BLaER1 (cell line): Measurements from ENCODE around the gene MEG3.
A peak's percentile ranks its signal among the peaks of the same experiment; 100 is the strongest.
"Not testable (repeated sequence)": the region's sequence is repeated elsewhere in the genome, so short reads cannot be mapped to it uniquely, and the experiment has no call there.

Source experiments
- H3K27ac ChIP-seq: shearing (Covaris generic); formaldehyde crosslinking; 2 replicates; pipeline ENCODE4 v1.8.1; 2022
- H3K27me3 ChIP-seq: shearing (Covaris generic); formaldehyde crosslinking; 2 replicates; pipeline ENCODE4 v1.8.1; 2022
- H3K36me3 ChIP-seq: shearing (Covaris generic); formaldehyde crosslinking; 2 replicates; pipeline ENCODE4 v1.8.1; 2022
- H3K4me1 ChIP-seq: shearing (Covaris generic); formaldehyde crosslinking; 2 replicates; pipeline ENCODE4 v1.8.1; 2022
- H3K4me2 ChIP-seq: shearing (Covaris generic); formaldehyde crosslinking; 2 replicates; pipeline ENCODE4 v1.8.1; 2022
- H3K4me3 ChIP-seq: shearing (Covaris generic); formaldehyde crosslinking; 2 replicates; pipeline ENCODE4 v1.8.1; 2022
- H3K9ac ChIP-seq: shearing (Covaris generic); formaldehyde crosslinking; 2 replicates; pipeline ENCODE4 v1.8.1; 2022
- H3K9me3 ChIP-seq: shearing (Covaris generic); formaldehyde crosslinking; 2 replicates; pipeline ENCODE4 v1.8.1; 2022
- H4K20me1 ChIP-seq: shearing (Covaris generic); formaldehyde crosslinking; 2 replicates; pipeline ENCODE4 v1.8.1; 2022
- Cebpa-rat ChIP-seq: shearing (Covaris generic); IDR thresholded peaks from 2 replicates; pipeline ENCODE4 v1.8.1; 2022

The MEG3 gene

GRCh38 chr14:100813291-100813690 is 12.6 kb upstream of the MEG3 start:
- no peak overlapping the region for H3K27ac ChIP-seq
- TF ChIP-seq Cebpa-rat = no peak
- peaks cover 58% of the 10 kb centered on the region for H3K9me3 ChIP-seq
- no peak overlapping the region for H3K9ac ChIP-seq
- H3K27me3 ChIP-seq = no peaks in the 10 kb centered on the region
- no peaks in the 10 kb centered on the region for H4K20me1 ChIP-seq
- H3K4me1 ChIP-seq = peaks cover 25% of the 10 kb centered on the region
- H3K36me3 ChIP-seq = no peaks in the 10 kb centered on the region
- no peak overlapping the region for H3K4me3 ChIP-seq
- H3K4me2 ChIP-seq = no peak overlapping the region

GRCh38 chr14:100815478-100816285 is 10.2 kb upstream of the MEG3 start:
- Histone ChIP-seq H3K27ac (peak overlapping the region; percentile 44; the same call in 1 of the 2 replicates), H3K4me2 (peak overlapping the region; percentile 65), H3K9ac (no peak overlapping the region; the same call in 1 of the 2 replicates)

GRCh38 chr14:100816286-100816949 is 9.5 kb upstream of the MEG3 start:
- Histone ChIP-seq H3K9ac (no peak overlapping the region; the same call in 1 of the 2 replicates), H3K4me3 (no peak overlapping the region), H3K27me3 (no peaks in the 10 kb centered on the region), H3K4me2 (peak overlapping the region; percentile 65), H3K27ac (no peak overlapping the region), H3K4me1 (peaks cover 28% of the 10 kb centered on the region), H3K36me3 (no peaks in the 10 kb centered on the region), H3K9me3 (peaks cover 26% of the 10 kb centered on the region), H4K20me1 (no peaks in the 10 kb centered on the region)
- no peak for TF ChIP-seq Cebpa-rat

More at GRCh38 chr14:100815478-100816285, 10.2 kb upstream of the MEG3 start:
- peaks cover 28% of the 10 kb centered on the region for H3K4me1 ChIP-seq
- no peaks in the 10 kb centered on the region for H3K36me3 ChIP-seq
- peaks cover 34% of the 10 kb centered on the region for H3K9me3 ChIP-seq
- no peak for TF ChIP-seq Cebpa-rat
- H4K20me1 ChIP-seq = no peaks in the 10 kb centered on the region
- no peak overlapping the region for H3K4me3 ChIP-seq
- no peaks in the 10 kb centered on the region for H3K27me3 ChIP-seq

GRCh38 chr14:100816950-100817901 is 8.7 kb upstream of the MEG3 start:
- Histone ChIP-seq H3K27ac (no peak overlapping the region), H3K9me3 (peaks cover 18% of the 10 kb centered on the region), H3K36me3 (no peaks in the 10 kb centered on the region), H3K27me3 (no peaks in the 10 kb centered on the region), H3K9ac (no peak overlapping the region), H4K20me1 (no peaks in the 10 kb centered on the region), H3K4me1 (peaks cover 30% of the 10 kb centered on the region), H3K4me2 (no peak overlapping the region), H3K4me3 (no peak overlapping the region)
- TF ChIP-seq Cebpa-rat = no peak

GRCh38 chr14:100818221-100818699 is 7.7 kb upstream of the MEG3 start:
- H3K27ac ChIP-seq = no peak overlapping the region
- TF ChIP-seq Cebpa-rat = no peak
- no peaks in the 10 kb centered on the region for H3K27me3 ChIP-seq
- no peak overlapping the region for H3K4me2 ChIP-seq
- no peaks in the 10 kb centered on the region for H4K20me1 ChIP-seq
- H3K4me3 ChIP-seq = no peak overlapping the region
- H3K9me3 ChIP-seq = peaks cover 9% of the 10 kb centered on the region
- H3K9ac ChIP-seq = no peak overlapping the region
- no peaks in the 10 kb centered on the region for H3K36me3 ChIP-seq
- peaks cover 39% of the 10 kb centered on the region for H3K4me1 ChIP-seq

- not testable (repeated sequence) for H3K4me3 ChIP-seq, H4K20me1 ChIP-seq, H3K4me2 ChIP-seq, H3K27me3 ChIP-seq, H3K36me3 ChIP-seq, H3K9ac ChIP-seq, H3K27ac ChIP-seq, H3K9me3 ChIP-seq
- H3K4me1 ChIP-seq = peaks cover 39% of the 10 kb centered on the region
Observed at GRCh38 chr14:100818923-100819322, 7.0 kb upstream of the MEG3 start.

- no peak overlapping the region for H3K4me2 ChIP-seq
- H3K4me3 ChIP-seq = no peak overlapping the region
- no peaks in the 10 kb centered on the region for H4K20me1 ChIP-seq
- no peak overlapping the region for H3K9ac ChIP-seq
- H3K36me3 ChIP-seq = no peaks in the 10 kb centered on the region
- no peaks in the 10 kb centered on the region for H3K27me3 ChIP-seq
- no peak for TF ChIP-seq Cebpa-rat
- no peak overlapping the region for H3K27ac ChIP-seq
- H3K4me1 ChIP-seq = peaks cover 36% of the 10 kb centered on the region
- peaks cover 3% of the 10 kb centered on the region; the same call in 1 of the 2 replicates for H3K9me3 ChIP-seq
Observed at GRCh38 chr14:100819453-100819828, 6.5 kb upstream of the MEG3 start.

GRCh38 chr14:100819829-100820475 is 6.0 kb upstream of the MEG3 start:
- Histone ChIP-seq H3K9me3 (peaks cover 8% of the 10 kb centered on the region), H3K27ac (no peak overlapping the region), H3K27me3 (no peaks in the 10 kb centered on the region), H3K9ac (no peak overlapping the region), H4K20me1 (no peaks in the 10 kb centered on the region), H3K4me2 (no peak overlapping the region), H3K36me3 (no peaks in the 10 kb centered on the region), H3K4me3 (no peak overlapping the region), H3K4me1 (peaks cover 31% of the 10 kb centered on the region)
- TF ChIP-seq Cebpa-rat = no peak

- H3K9ac ChIP-seq = no peak overlapping the region
- H3K27me3 ChIP-seq = no peaks in the 10 kb centered on the region
- H4K20me1 ChIP-seq = no peaks in the 10 kb centered on the region
- no peak overlapping the region for H3K4me2 ChIP-seq
- TF ChIP-seq Cebpa-rat = no peak
- H3K4me3 ChIP-seq = no peak overlapping the region
- peaks cover 21% of the 10 kb centered on the region for H3K4me1 ChIP-seq
- H3K27ac ChIP-seq = no peak overlapping the region
- H3K36me3 ChIP-seq = no peaks in the 10 kb centered on the region
- peaks cover 17% of the 10 kb centered on the region for H3K9me3 ChIP-seq
Observed at GRCh38 chr14:100820957-100821356, 5.0 kb upstream of the MEG3 start.
